SU-DHL-6 (cell line): Measurements from ENCODE around the gene SIK3.

ENCODE experiments used
- EZH2phosphoT487 ChIP-seq: fragments of 200-600 bp; sonication (generic), shearing (Covaris generic); conservative IDR thresholded peaks from 2 replicates; pipeline ENCODE4 v1.6.1; 2018; ENCODE audit warnings: mild to moderate bottlenecking, antibody characterized with exemption, low read length, moderate library complexity, mixed read lengths
- TF ChIP-seq, protein P1 (sequence below): fragments of 200-600 bp; sonication (generic); IDR thresholded peaks from one replicate; pipeline ENCODE4 v1.5.1; 2017; ENCODE audit warnings: antibody characterized with exemption, mild to moderate bottlenecking, low read length, moderate library complexity; ENCODE audit not compliant: insufficient read depth, poor library complexity, severe bottlenecking

DNA sequence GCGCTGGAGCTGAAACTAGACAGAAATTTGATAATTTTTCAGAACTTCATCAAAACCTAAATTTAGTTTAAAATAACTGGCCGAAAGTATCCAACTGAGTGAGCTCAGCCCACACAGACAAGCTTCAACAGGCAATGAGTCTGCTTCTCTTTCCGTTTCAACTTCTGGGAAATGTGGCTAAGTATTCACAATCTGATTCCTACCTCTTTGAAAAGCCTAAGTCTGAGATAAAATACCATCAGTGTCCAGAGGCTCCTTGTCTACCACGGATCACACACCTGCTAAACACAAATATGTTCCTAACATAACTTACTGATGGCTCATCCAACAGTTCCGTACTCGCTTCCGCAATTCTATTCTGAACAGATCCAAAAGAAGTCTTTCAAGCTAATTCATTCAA is 8.5 kb downstream of the SIK3 start:
- TF ChIP-seq, protein P1, sequence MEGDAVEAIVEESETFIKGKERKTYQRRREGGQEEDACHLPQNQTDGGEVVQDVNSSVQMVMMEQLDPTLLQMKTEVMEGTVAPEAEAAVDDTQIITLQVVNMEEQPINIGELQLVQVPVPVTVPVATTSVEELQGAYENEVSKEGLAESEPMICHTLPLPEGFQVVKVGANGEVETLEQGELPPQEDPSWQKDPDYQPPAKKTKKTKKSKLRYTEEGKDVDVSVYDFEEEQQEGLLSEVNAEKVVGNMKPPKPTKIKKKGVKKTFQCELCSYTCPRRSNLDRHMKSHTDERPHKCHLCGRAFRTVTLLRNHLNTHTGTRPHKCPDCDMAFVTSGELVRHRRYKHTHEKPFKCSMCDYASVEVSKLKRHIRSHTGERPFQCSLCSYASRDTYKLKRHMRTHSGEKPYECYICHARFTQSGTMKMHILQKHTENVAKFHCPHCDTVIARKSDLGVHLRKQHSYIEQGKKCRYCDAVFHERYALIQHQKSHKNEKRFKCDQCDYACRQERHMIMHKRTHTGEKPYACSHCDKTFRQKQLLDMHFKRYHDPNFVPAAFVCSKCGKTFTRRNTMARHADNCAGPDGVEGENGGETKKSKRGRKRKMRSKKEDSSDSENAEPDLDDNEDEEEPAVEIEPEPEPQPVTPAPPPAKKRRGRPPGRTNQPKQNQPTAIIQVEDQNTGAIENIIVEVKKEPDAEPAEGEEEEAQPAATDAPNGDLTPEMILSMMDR: no peak
- TF ChIP-seq EZH2phosphoT487: no peak
